Peyer's patch (tissue), 4 donors: ENCODE measurements around the gene ATXN2.

Experiments
- POLR2A ChIP-seq, 2 donors: fragments of 450-650 bp; IDR thresholded peaks; one replicate each; pipeline ENCODE4 v1.5.1; 2017; ENCODE audit warnings: antibody characterized with exemption in 2 of 2, mild to moderate bottlenecking in 2 of 2, moderate library complexity in 2 of 2
- TF ChIP-seq, protein P1 (sequence below), 6 experiments: fragments of 450-650 bp in 4 of 6; fragments of 200-600 bp in 2 of 6; sonication (generic) in 1 of 6; IDR thresholded peaks; one replicate each; pipeline ENCODE4 v1.5.1; 2017 to 2019; ENCODE audit warnings: antibody characterized with exemption in 6 of 6, mild to moderate bottlenecking in 3 of 6, moderate library complexity in 1 of 6

DNA sequence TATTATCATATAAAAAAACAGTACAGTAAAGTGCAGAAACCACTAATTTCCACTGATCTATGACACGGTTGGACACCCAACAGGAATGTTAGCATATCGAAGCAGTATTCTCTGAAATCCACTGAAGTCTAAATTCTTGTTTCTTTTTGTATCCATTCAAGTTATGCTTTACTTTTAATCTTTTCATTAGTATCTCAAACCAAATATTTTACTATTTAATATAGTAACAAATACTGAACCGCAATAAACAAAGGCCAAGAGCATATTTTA is 41.1 kb downstream of the ATXN2 start:
- TF ChIP-seq, protein P1, sequence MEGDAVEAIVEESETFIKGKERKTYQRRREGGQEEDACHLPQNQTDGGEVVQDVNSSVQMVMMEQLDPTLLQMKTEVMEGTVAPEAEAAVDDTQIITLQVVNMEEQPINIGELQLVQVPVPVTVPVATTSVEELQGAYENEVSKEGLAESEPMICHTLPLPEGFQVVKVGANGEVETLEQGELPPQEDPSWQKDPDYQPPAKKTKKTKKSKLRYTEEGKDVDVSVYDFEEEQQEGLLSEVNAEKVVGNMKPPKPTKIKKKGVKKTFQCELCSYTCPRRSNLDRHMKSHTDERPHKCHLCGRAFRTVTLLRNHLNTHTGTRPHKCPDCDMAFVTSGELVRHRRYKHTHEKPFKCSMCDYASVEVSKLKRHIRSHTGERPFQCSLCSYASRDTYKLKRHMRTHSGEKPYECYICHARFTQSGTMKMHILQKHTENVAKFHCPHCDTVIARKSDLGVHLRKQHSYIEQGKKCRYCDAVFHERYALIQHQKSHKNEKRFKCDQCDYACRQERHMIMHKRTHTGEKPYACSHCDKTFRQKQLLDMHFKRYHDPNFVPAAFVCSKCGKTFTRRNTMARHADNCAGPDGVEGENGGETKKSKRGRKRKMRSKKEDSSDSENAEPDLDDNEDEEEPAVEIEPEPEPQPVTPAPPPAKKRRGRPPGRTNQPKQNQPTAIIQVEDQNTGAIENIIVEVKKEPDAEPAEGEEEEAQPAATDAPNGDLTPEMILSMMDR (IDR thresholded peaks at IDR 0.05), result no peak
- no peak for TF ChIP-seq POLR2A (IDR thresholded peaks at IDR 0.05)
